Ovary (tissue), 9 donors: ENCODE data around the gene TTLL12. TPM values are rescaled to one million over a fixed set of nuclear protein-coding genes. Genes with fewer than 3 reads are reported as not detected.

Source experiments
- DNase-seq, 5 donors: peaks; one replicate each; pipeline ENCODE4 v3.0.0-alpha.2; 2019 to 2020
- H3K27ac ChIP-seq, 2 donors: fragments of 200-600 bp; one replicate each; pipeline versions ENCODE4 v1.5.1 to v1.8.0; 2019 to 2022
- H3K27me3 ChIP-seq: fragments of 200-600 bp; one replicate; pipeline ENCODE4 v1.8.0; 2022
- H3K36me3 ChIP-seq: fragments of 200-600 bp; sonication (generic); one replicate; pipeline ENCODE4 v1.5.1; 2019
- H3K4me1 ChIP-seq: one replicate; pipeline ENCODE4 v1.8.1; 2013; ENCODE audit warnings: mild to moderate bottlenecking, moderate library complexity; ENCODE audit not compliant: insufficient read depth
- H3K4me3 ChIP-seq: fragments of 200-600 bp; sonication (generic); one replicate; pipeline ENCODE4 v1.5.1; 2017
- H3K9me3 ChIP-seq, 2 donors: fragments of 200-600 bp in 1 of 2; sonication (generic) in 1 of 2; one replicate each; pipeline versions ENCODE4 v1.5.1 to v1.8.1; 2013 to 2019; ENCODE audit warnings: mild to moderate bottlenecking in 1 of 2, moderate library complexity in 1 of 2
- CTCF ChIP-seq, 3 donors: fragments of 450-650 bp in 2 of 3; fragments of 200-600 bp in 1 of 3; IDR thresholded peaks; one replicate each; pipeline versions ENCODE4 v1.5.1 to v1.8.0; 2016 to 2022; ENCODE audit warnings: antibody characterized with exemption in 3 of 3, mild to moderate bottlenecking in 1 of 3
- EP300 ChIP-seq: sonication (generic); formaldehyde crosslinking; IDR thresholded peaks from one replicate; pipeline ENCODE4 v1.6.1; 2017; ENCODE audit warnings: antibody characterized with exemption
- POLR2A ChIP-seq: fragments of 450-650 bp; IDR thresholded peaks from one replicate; pipeline ENCODE4 v1.6.1; 2017; ENCODE audit warnings: antibody characterized with exemption, mild to moderate bottlenecking, moderate library complexity
- WGBS, 3 donors: extraction: QIAGEN DNeasy Blood & Tissue Kit in 1 of 3; methylation state at CpG; one replicate each; pipeline versions ENCODE4 v1.1.5 to v1.1.7; 2013 to 2017; 5-methylcytosine and 5-hydroxymethylcytosine counted together
- intact Hi-C, 4 donors: fragments of 100-400 bp; cut with DNase I; formaldehyde crosslinking; loops; one replicate each; pipeline versions ENCODE4 v1.11.0 to v1.15.1; 2022 to 2023
- polyA plus RNA-seq, 2 donors: library from polyadenylated mRNA; stranded (reverse); fragments of 200-250 nt in 1 of 2; fragments of 350-450 nt in 1 of 2; fragmentation: Illumina TruSeq in 1 of 2; extraction: RNeasy Lipid Tissue Mini Kit (QIAGEN cat#74804) in 1 of 2; gene quantifications; one replicate each; pipeline ENCODE4 v1.2.3, GENCODE V29; 2013 to 2014
- total RNA-seq, 7 donors: library from RNA; depleted of rRNA in 2 of 7; stranded (reverse); fragments of >200 nt in 2 of 7; fragmentation: NEBNext Ultra II Directional in 3 of 7; extraction: Animal tissue kit (Norgen Biotek cat#: 25700) in 3 of 7; gene quantifications; one replicate each; pipeline versions ENCODE4 v1.1.0 to v1.2.4, GENCODE V29; 2016 to 2023
- donor health status: DM: no; HTN: no; CAD: no; lungs with moderate emphysema.
- donor health status: DM: no; HTN: no; CAD: no.
- donor health status: Bipolar disorder and iron deficiency.
- donor health status: DM: yes; HTN: yes; CAD: no.
- donor health status: DM: no; HTN: no; CAD: no.
- donor health status: DM: yes; HTN: yes; CAD: no.

Gene TTLL12
- total and polyA plus RNA-seq, 9 donors = 5.8 to 68.4 (median 41.1) TPM

GRCh38 chr22:43207849-43208702, 21.1 kb upstream of the TTLL12 start:
- Histone ChIP-seq H3K27ac (no peak overlapping the region), H3K4me3 (no peak overlapping the region), H3K9me3 (no peaks in the 10 kb centered on the region), H3K4me1 (no peaks in the 10 kb centered on the region), H3K27me3 (no peaks in the 10 kb centered on the region), H3K36me3 (no peaks in the 10 kb centered on the region)
- 86 to 89% (median 87%) methylated on average over 26 of the region's 26 CpGs for WGBS, 3 donors
- DNase-seq = peak in 1 of 5 donors; percentile 19
- TF ChIP-seq EP300 (no peak), POLR2A (no peak), CTCF (IDR thresholded peaks at IDR 0.05) (no peak)
- intact Hi-C loops = no loop called here

GRCh38 chr22:43207386-43207785, 20.5 kb upstream of the TTLL12 start:
- intact Hi-C loops = no loop called here
- H3K27ac ChIP-seq = no peak overlapping the region

GRCh38 chr22:43206509-43207161, 19.7 kb upstream of the TTLL12 start:
- Histone ChIP-seq H3K9me3 (no peaks in the 10 kb centered on the region), H3K4me1 (no peaks in the 10 kb centered on the region), H3K27me3 (no peaks in the 10 kb centered on the region), H3K36me3 (no peaks in the 10 kb centered on the region), H3K27ac (no peak overlapping the region), H3K4me3 (no peak overlapping the region)
- WGBS, 3 donors = 65 to 74% (median 72%) methylated on average over 23 of the region's 23 CpGs
- intact Hi-C loops = no loop called here
- peak in 1 of 5 donors; percentile 28 for DNase-seq
- no peak for TF ChIP-seq EP300
- no peak for TF ChIP-seq POLR2A
- no peak for TF ChIP-seq CTCF (IDR thresholded peaks at IDR 0.05)

More at GRCh38 chr22:43207386-43207785, 20.5 kb upstream of the TTLL12 start:
- H3K9me3 ChIP-seq = no peaks in the 10 kb centered on the region
- no peak for TF ChIP-seq CTCF (IDR thresholded peaks at IDR 0.05)
- no peak for TF ChIP-seq POLR2A
- no peak for TF ChIP-seq EP300
- H3K4me1 ChIP-seq = no peaks in the 10 kb centered on the region
- DNase-seq = peak in 1 of 5 donors; percentile 19
- H3K27me3 ChIP-seq = no peaks in the 10 kb centered on the region
- whole genome bisulfite sequencing, 3 donors = 86 to 89% (median 88%) methylated on average over 13 of the region's 13 CpGs
- H3K4me3 ChIP-seq = no peak overlapping the region
- no peaks in the 10 kb centered on the region for H3K36me3 ChIP-seq

- intact Hi-C loops = no loop called here
Measured at GRCh38 chr22:43205748-43206508, 19.0 kb upstream of the TTLL12 start.

More at GRCh38 chr22:43205748-43206508, 19.0 kb upstream of the TTLL12 start:
- Histone ChIP-seq H3K4me3 (no peak overlapping the region), H3K27ac (no peak overlapping the region), H3K27me3 (no peaks in the 10 kb centered on the region), H3K4me1 (no peaks in the 10 kb centered on the region), H3K9me3 (no peaks in the 10 kb centered on the region), H3K36me3 (no peaks in the 10 kb centered on the region)
- no peak for TF ChIP-seq EP300
- no peak for TF ChIP-seq POLR2A
- no peak for TF ChIP-seq CTCF (IDR thresholded peaks at IDR 0.05)
- 70 to 82% (median 82%) methylated on average over 5 of the region's 5 CpGs for WGBS, 3 donors
- peak in 1 of 5 donors; percentile 12 for DNase-seq
